SH-SY5Y (cell line): Measurements from ENCODE around the gene SYNE4.

Experiments
- GATA2 ChIP-seq: IDR thresholded peaks from 2 replicates; pipeline ENCODE4 v1.6.1; 2011; ENCODE audit warnings: mild to moderate bottlenecking, low read depth, low read length
- GATA3 ChIP-seq: IDR thresholded peaks from 2 replicates; pipeline ENCODE4 v1.6.1; 2011; ENCODE audit warnings: low read depth, mild to moderate bottlenecking, low read length, moderate library complexity

SYNE4 gene, protein sequence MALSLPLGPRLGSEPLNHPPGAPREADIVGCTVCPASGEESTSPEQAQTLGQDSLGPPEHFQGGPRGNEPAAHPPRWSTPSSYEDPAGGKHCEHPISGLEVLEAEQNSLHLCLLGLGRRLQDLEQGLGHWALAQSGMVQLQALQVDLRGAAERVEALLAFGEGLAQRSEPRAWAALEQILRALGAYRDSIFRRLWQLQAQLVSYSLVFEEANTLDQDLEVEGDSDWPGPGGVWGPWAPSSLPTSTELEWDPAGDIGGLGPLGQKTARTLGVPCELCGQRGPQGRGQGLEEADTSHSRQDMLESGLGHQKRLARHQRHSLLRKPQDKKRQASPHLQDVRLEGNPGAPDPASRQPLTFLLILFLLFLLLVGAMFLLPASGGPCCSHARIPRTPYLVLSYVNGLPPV

DNA sequence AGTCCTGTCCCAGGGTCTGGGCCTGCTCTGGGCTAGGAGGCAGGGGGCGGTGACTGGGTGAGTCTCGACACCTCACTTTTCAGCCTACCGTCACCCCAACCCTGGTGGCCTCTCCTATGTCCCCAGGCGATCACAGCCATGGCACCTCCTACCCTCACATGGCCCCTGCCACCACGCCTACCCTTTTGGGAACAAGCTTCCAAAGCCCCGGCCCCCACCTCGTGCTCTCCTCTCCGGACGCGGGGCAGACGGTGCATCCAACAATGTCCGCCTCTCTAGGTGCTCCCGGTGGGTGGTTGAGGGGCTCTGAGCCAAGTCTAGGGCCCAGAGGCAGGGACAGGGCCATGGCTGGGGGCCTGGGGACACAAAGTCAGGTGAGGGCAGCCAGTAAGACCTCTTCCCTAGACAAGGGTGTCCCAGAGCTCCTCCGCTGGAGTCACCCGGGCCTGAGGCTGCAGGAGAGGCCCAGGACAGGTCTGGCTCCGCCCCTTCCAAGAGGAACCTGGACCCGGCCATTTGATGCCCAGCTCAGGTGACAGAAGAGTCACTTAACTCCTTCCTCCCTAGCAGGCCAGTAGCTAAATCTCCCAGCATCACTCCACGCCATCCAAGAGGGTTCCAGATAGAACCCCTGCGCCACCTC, at the start of gene SYNE4:
TSS of gene SYNE4 (minus strand) at position 478 of the 643 bp plus-strand sequence. CDS start at position 346, 132 bp downstream.
- no peak for TF ChIP-seq GATA2
- TF ChIP-seq GATA3 = no peak

- TF ChIP-seq GATA2 = no peak
- TF ChIP-seq GATA3 = no peak
These were observed 46.4 kb upstream of the SYNE4 start, which contains the start of gene WDR62 for GRCh38 chr19:36054733-36055686. Gene WDR62, plus strand, starts transcription at chr19:36054897. Its CDS starts 75 bp downstream, at chr19:36054972.

GRCh38 chr19:36054119-36054732, 45.6 kb upstream of the SYNE4 start, which contains the start of gene THAP8:
Gene THAP8, minus strand, starts transcription at chr19:36054285. Its CDS starts 68 bp downstream, at chr19:36054217.
- TF ChIP-seq GATA3 (no peak), GATA2 (no peak)

GRCh38 chr19:36051637-36052036, 43.0 kb upstream of the SYNE4 start:
- TF ChIP-seq GATA3 (no peak), GATA2 (no peak)

- TF ChIP-seq GATA3 (no peak), GATA2 (no peak)
These were observed 42.6 kb upstream of the SYNE4 start for GRCh38 chr19:36051236-36051635.

DNA sequence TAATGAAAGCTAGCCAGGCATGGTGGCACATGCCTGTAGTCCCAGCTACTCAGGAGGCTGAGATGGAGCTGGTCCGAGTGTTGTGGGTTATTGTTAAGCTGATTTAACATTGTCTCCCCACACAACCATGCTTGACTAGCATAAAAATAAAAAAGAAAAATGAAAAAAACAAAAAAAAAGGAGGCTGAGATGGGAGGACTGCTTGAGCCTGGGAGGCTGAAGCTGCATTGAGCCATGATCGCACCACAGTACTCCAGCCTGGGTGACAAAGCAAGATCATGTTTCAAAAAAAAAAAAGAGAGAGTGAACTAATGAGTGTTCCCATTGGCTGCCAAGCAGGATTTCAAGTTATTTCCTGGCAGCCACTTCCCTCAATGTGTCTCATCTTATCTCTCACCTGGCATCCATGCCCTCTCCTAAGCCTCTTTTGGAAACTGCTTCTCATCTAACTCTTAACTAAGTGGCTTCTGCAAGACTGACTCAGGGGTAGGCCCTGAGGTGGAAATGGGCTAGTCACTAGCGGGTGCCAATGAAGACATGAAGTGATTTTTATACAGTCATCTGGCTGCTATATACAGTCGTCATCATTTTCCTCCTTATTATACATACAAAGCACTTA, 40.6 kb upstream of the SYNE4 start:
- TF ChIP-seq GATA2 = no peak
- TF ChIP-seq GATA3 = no peak

DNA sequence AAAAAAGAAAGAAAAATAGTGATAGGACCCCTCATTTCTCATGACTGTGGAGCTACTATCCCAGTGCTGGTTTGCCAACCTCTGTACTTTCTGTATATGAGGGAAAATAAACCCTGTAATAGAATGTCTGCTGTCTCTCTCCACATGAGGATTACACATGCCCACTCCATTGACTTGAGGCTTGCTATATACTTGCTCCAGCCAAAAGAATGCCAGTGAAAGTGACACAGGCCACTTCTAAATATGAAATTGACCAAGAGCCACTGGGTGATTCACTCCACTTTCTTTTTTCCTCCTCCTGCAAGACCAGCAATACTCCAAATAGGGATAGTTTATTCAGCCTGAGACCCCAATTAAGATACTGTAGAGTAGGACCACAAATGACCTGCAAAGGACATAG, 39.2 kb upstream of the SYNE4 start:
- TF ChIP-seq GATA2 (no peak), GATA3 (no peak)

GRCh38 chr19:36046443-36047050, 37.9 kb upstream of the SYNE4 start:
- TF ChIP-seq GATA2 (no peak), GATA3 (no peak)

GRCh38 chr19:36043952-36044351, 35.3 kb upstream of the SYNE4 start:
- TF ChIP-seq GATA2 (no peak), GATA3 (no peak)

DNA sequence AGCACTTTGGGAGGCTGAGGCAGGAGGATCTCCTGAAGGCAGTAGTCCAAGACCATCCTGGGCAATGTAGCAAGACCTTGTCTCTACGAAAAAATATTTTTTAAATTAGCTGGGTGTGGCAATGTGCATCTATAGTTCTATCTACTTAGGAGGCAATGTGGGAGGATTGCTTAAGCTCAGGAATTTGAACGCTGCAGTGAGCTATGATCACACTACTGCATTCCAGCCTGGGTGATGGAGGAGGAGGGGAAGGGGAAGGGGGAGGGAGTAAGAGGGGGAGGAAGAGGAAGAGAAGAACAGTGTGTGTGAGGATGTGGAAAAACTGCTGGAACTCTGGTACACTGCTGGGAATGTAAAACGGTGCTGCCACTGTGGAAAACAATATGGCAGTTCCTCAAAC, 33.2 kb upstream of the SYNE4 start:
- TF ChIP-seq GATA3 (no peak), GATA2 (no peak)

GRCh38 chr19:36040495-36040894, 31.9 kb upstream of the SYNE4 start:
- TF ChIP-seq GATA2 (no peak), GATA3 (no peak)

DNA sequence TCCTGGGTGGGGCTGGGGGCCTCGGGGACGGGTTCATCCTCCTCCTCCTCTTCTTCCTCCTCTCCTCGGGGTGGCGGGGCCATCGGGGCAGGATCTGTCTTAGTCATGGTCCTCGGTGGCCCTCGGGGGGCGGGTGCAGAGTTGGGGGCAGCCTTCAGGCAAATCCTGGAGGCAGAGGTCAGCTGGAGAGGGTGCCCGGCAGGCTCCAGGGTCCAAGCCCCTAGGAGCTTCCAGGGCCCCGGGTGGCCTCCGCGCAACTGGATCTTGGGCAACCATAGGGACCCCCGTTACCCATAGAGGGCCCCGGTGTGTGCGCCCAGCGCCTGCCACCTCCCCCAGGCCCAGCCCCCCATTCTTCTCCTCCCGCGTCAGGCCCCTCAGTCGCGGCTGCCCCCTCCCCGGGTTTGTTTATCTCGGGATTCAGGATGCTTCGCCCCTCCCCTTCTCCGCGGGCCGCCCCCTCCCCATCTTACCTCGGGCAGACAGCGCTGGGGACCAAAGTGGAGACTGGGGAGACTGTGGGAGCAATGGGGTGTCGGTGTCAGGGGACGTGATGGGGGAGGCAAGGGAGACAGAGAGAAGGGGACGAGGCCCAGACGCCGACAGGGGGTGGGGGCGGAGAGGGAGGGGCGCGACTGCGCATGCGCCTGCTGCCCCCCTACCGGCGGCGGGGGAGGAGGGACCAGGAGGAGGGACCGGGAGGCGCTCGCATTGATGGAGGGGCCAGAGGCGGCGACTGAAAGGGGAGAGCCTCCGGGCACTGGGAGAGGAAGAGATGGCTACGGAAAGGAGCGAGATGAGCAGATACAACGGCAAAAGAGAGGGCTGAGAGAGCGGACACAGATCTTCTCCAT, 23.9 kb upstream of the SYNE4 start, which contains the start of gene CLIP3:
TSS of gene CLIP3 (minus strand) at position 623 of the 854 bp plus-strand sequence. CDS start at position 107, 516 bp downstream.
- no peak for TF ChIP-seq GATA3
- peak; percentile 19; the same call in 1 of the 2 replicates for TF ChIP-seq GATA2
